Epidermal melanocyte (primary cell): ENCODE results near the gene NPBWR2.

Experiments used
- DNase-seq: peaks from one replicate; pipeline ENCODE4 v3.0.0; 2011; ENCODE audit warnings: low spot score; ENCODE audit not compliant: insufficient read length

The NPBWR2 gene

DNA sequence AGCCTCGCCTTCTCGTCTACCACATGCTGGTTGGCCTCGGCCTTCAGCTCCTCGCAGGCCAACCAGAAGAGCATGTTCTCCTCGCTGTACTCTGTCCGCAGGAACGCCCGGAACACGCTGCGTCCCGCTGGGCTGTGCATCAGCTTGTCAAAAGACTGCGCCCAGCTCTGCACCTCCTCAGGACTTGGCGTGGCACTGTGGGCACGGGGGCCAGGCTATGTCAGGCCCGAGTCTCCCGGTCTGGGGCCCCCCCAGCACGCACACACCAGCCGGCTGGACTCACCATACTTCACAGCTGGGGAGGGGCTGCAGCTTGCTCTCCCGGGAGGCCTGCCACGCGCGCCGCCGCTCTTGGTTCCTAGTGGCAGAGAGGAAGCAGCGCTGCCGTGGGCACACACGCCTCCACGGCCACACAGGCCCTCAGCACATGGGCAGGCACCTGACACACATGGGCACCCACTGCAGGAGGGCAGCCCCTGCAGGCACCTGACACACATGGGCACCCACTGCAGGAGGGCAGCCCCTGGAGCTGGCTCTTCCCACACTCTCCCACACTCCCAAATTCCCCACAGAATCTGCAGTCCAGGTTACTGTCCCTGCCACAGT, 33.1 kb downstream of the NPBWR2 start:
- DNase-seq: no peak

DNA sequence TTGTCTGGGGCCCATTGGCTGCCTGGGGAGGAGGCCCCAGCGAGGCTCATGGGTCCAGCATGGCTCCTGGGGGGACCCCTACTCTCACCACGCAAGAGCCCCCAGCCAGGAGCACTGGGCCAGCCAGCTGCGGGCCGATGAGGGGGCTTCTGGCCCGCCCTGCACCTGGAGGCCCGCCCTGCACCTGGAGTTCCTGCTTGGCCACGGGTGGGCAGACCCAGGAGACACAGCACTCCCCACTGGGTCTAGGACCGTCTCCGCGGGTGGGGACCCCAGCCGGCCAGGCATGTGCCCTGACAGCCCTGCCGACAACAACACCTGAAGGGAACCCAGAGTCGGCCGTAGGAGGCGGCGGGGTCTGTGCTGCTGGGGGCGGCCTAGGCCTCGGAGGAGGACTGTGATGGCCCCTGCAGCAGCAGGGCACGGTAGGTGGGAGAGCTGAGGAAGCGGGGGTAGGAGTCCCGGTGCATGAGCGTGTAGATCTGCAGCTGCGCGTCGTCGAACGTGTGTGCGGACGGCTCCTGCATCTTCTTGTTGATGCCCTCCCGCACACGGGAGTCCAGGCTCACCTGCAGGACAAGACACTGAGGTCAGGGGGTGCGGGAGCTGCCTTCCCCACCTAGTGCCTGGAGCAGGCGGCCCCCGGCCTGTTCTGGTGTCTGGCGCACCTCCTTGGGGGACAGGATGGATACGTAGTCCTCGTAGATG, 33.7 kb downstream of the NPBWR2 start:
- no peak for DNase-seq

DNA sequence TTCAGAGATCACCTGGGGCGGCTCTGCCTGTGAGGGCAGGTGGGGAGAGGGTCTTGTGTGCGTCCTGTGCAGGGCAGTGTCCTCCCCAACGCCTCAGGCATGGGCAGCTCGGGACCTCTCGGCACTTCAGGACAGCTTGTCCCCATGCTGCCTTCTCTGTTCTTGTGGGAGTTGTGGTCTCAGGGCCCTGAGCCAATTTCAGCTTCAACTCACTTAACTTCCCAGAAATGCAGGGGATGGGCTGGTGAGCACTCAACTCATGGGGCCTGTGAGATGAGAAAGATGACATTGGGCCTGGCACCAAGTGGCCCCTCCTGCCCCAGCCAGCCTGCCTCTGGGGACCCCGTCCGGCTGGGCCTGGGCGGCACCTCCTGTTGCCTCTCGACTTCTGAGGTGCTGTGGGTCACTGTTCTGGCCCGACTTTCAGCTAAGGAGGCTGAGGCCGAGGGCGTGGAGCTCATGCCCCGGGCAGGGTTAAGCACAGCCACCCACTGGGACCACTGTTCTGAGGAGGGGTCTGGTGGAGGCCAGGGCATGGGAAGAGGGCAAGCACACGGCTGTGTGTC, 34.8 kb downstream of the NPBWR2 start:
- no peak for DNase-seq

DNA sequence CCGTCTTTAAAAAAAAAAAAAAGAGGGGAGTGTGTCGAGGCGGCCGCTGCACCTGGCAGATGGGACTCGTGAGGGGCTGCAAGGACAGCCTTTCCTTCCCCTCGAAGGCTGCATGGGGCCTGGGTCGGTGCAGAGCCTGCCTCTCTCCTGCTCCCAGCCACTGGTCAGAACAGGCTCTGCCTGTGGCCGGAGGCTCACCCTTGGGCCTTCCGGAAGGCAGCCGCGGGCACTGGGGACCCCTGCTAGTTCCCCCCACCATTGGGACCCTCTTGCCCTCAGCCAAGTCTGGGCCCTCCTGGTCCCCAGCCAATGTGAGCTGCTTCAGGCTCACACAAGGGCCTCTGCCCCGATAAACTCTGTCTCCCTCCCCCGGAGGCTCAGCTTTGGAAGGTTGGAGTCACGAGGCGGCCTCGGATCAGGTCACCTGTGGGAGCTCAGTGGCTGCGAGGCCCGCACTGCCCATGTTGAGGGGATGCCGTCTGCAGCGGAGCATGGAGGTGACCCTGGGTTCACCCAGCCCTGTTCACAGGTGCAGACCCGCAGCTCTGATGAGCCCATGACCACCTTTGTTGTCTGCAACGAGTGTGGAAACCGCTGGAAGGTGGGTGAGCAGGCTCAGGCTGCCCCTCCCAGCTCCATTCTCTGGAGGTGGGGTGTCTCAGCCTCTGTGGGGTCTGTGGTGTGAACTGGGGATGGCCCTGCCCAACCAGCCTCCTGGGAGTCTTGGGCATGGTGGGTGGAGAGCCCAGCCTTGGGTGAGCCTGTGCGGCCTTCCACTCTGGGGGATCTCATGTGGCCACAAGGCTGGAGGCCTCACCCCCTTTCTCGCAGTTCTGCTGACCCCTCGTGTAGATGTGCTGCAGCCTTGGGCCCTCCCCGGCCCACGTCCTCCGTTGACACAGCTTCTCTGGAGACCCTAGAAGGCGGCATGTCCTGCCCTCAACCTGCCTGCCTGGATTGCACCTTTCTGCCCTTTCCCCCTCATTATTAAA, 35.7 kb downstream of the NPBWR2 start:
- no peak for DNase-seq

DNA sequence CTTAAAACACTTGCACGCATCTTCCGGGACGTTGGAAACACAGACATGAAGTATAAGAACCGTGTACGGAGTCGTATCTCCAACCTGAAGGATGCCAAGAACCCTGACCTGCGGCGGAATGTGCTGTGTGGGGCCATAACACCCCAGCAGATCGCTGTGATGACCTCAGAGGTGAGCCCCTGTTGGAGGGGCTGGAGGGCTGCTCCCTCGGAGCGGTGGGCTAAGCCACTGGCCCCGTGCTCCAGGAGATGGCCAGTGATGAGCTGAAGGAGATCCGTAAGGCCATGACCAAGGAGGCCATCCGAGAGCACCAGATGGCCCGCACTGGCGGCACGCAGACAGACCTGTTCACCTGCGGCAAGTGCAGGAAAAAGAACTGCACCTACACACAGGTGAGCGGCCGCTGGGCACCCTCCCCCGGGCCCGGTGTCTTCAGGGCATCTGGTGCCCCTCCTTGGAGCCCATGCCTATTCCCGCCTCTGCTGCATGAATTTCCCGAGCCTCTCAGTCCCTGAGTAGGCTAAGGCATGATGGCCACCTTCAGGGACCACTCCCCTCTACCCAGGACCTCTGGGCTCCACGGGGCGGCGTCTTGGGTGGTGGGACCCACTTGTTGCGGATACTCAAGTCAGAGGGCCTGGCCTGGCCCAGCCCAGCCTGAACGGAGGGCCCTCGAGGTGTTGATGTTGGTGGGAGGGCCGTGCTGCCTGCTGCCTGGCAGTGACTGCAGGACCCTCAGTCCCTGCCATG, 36.9 kb downstream of the NPBWR2 start:
- DNase-seq: no peak

GRCh38 chr20:64069614-64070243, 37.6 kb downstream of the NPBWR2 start:
- peak; percentile 72 for DNase-seq

- DNase-seq: no peak
These were observed 38.2 kb downstream of the NPBWR2 start for GRCh38 chr20:64069209-64069613.

DNA sequence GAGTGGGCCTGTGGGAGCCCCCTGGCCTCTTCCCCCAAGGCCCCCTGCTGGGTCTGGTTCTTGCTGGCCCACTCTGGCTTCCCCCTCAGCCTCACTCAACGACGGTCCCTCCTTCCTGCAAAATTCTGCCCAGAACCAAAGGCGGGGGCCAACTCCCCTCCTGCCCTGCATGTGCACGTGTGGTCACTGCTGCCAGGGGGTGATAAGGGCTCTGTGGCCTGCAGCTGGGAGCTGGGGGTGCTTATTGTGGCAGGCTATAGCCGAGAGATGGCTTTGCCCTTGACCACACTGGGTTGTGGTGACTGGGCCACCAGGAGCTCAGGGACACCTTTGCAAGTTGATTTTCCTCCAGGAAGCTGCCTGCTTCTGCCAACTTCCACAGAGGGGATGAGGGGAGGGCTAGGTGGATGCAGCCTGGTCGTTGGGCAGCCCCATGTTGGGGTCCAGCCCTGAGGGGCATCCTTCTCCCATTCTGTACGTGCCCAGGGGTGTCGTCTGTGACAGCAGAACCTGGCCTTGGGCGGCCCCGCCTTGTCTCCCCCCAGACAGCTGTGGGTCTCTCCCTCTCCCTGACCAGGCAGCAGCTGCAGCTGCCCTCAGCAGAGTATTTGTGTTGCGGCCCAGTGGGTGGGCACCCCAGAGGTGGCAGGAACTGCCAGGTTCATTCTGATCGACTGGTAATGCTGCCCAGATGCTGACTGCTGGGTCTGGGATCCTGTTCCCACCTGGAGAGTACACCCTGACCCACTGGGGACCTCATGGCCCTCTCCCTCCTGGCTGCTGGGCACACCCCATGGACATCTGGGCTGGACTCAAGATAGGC, 38.8 kb downstream of the NPBWR2 start:
- DNase-seq: no peak

DNA sequence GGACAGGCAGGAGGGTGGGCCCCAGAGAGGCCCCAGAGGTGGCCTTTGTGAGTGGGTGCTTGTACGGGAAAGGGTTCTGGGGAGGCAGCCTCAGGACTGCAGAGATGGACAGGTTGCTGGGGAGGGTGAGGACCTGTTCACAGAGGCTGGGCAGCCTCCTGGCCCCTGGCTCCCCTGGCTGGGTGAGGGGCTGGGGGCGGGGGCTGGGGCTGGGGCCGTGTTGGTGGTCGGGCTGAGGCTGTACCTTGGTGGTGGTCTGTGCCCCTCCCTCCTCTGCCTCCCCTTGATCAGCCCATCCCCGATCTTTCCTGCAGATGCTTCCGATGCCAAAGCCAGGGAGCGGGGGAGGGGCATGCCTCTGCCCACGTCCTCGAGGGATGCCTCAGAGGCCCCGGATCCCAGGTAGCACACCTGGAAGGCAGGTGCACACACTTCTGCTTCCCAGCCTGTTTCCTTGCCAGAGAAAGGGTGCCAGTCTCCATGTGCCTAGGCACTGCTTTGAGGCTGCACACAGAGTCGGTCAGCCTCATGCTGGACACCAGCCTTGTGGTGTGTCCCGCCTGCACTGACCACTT, 39.5 kb downstream of the NPBWR2 start:
- no peak for DNase-seq

- no peak for DNase-seq
These were observed 40.2 kb downstream of the NPBWR2 start for GRCh38 chr20:64067005-64067632.

- DNase-seq: no peak
These were observed 41.4 kb downstream of the NPBWR2 start for GRCh38 chr20:64065974-64066343.

DNA sequence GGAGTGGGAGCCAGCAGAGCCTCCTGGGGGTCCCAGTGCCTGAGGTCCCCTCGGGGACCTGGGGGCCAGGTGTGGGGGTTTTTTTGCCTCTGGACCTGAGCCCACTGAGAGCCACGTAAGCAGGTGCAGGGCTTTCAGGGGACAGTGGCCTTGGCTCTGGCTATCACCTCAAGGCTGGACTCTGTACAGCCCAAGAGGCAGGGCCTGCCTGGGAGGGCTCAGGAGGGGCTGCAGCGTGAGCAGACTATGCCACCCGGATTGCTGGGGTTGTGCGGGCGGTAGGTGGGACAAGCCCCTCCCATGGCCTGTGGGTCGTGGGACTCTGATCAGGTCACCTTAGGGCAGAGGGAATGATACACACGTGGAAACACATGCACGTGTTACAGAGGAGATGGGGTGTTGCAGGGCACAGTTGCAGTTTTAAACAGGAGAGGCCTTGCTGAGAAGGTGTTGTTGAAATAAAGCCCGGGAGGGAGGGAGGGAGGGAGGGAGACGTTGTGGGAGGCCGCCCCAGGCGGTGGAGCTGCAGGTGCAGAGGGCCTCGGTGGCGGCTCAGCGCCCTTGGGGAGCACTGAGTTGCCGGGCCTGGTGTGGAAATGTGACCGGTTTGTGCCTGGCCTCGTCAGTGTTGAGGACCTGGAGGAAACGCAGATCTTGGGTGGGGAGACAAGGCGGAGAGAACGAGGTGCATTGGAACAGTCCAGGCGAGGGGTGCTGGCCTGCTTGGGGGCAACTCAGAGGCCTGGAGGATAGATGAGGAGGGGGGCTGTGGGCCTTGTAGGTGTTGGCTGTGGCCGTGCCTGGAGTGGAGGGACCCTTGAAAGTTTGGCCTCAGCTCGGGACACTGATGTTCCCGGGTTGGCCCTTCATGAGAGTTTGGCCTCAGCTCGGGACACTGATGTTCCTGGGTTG, 42.0 kb downstream of the NPBWR2 start:
- DNase-seq: no peak

DNA sequence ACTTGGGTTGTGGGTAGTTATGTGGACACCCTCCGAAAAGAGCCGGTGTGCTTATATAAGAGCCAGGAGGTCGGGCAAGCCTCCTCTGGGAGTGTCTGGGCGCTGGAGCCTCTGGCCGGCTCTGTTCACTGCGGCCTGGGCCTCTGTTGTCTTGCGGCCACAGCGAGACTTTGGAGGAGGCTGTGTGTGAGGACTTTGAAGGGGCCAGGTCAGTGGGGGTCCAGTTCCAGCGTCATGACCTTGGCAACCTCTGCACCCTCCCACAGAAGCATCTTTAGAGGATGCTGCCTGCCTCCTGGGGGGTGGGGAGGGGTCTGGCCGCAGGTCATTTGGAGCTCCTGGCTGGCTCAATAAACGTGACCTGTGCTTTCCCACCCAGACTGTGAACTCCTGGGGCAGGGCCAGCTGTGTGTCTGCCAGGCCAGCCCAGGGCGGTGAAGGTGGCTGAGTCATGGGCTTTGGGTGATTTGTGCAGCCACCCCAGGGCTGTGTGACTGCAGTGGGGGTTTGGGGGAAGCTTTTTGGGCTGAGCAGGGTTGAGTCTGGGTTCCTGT, 43.1 kb downstream of the NPBWR2 start:
- DNase-seq: no peak

- DNase-seq: no peak
These were observed 43.8 kb downstream of the NPBWR2 start for GRCh38 chr20:64063389-64064144.

DNA sequence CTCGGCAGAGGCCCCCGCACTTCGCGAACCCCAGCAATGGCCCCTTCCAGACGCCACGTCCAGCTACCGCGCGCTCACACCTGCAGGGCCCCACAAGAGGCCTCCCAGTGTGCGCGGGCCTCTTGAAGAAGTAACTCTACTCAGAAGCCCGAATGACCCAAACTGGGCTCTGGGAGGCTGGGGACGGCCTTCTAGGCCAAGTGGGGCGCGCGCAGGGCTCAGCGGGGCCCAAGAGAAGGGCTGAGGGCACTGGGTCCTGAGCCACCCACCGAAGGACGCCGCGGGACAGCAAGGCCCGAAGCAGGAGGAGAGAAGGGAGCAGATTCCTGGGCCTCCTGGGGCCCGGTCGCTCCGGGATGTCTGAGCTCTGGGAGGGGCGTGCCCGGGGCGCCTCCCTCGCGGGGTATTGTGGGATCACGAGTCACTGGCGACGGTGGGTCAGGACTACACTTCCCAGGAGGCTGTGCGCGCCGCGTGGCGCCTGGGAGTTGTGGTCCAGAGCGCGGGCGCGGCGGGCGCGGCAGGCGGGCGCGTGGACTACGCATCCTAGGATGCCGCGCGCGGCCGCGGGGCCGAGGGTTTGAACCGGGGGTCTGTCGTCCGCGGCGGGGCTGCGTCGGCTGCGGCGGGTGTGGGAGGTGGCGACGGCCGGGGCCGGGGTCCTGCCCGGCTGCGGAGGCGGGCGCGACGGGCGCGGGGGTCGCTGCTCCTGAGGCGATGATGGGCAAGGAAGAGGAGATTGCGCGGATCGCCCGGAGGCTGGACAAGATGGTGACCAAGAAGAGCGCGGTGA, 44.6 kb downstream of the NPBWR2 start, which contains the start of gene TCEA2:
Gene TCEA2, plus strand, starts transcription at position 603 of the 793 bp plus-strand sequence. Its CDS starts 115 bp downstream, at position 718.
- peak; percentile 100 for DNase-seq

GRCh38 chr20:64062276-64062595, 45.1 kb downstream of the NPBWR2 start:
- DNase-seq: no peak
